Germinal center (tissue), 1 donor: Measurements from ENCODE around the gene ADAP1.

Experiments used
- DNase-seq: peaks from one replicate; pipeline ENCODE4 v3.0.0; 2012; ENCODE audit warnings: mixed read lengths, low spot score

ADAP1 gene

GRCh38 chr7:988963-989529 is 34.6 kb upstream of the ADAP1 start:
- DNase-seq = no peak

- DNase-seq = no peak
Measured at GRCh38 chr7:988426-988911, 34.0 kb upstream of the ADAP1 start.

- no peak for DNase-seq
Measured at GRCh38 chr7:987909-988308, 33.4 kb upstream of the ADAP1 start.

- DNase-seq = no peak
Measured at GRCh38 chr7:986766-987751, 32.6 kb upstream of the ADAP1 start.

- DNase-seq = no peak
Measured at GRCh38 chr7:985915-986741, 31.6 kb upstream of the ADAP1 start.

- DNase-seq = no peak
Measured at GRCh38 chr7:985127-985416, 30.6 kb upstream of the ADAP1 start.

- DNase-seq = no peak
Measured at GRCh38 chr7:984361-985126, 30.1 kb upstream of the ADAP1 start.

GRCh38 chr7:983616-984071 is 29.2 kb upstream of the ADAP1 start:
- DNase-seq = no peak

GRCh38 chr7:983004-983615 is 28.6 kb upstream of the ADAP1 start, which contains the start of gene CYP2W1:
CYP2W1 (plus strand) TSS chr7:983181; CDS start chr7:983212, 31 bp downstream.
- DNase-seq = no peak

- DNase-seq = no peak
Measured at GRCh38 chr7:982511-983003, 28.1 kb upstream of the ADAP1 start.

GRCh38 chr7:981793-982510 is 27.5 kb upstream of the ADAP1 start:
- no peak for DNase-seq

- no peak for DNase-seq
Measured at GRCh38 chr7:979886-980571, 25.5 kb upstream of the ADAP1 start.

- no peak for DNase-seq
Measured at GRCh38 chr7:979151-979550, 24.7 kb upstream of the ADAP1 start.

GRCh38 chr7:978416-979091 is 24.1 kb upstream of the ADAP1 start:
- no peak for DNase-seq

- DNase-seq = no peak
Measured at GRCh38 chr7:978049-978346, 23.5 kb upstream of the ADAP1 start.

GRCh38 chr7:977326-978048 is 23.0 kb upstream of the ADAP1 start:
- DNase-seq = no peak

- DNase-seq = no peak
Measured at GRCh38 chr7:976901-977325, 22.4 kb upstream of the ADAP1 start.

- DNase-seq = no peak
Measured at GRCh38 chr7:975702-976473, 21.4 kb upstream of the ADAP1 start.
